CD4-positive, alpha-beta T cell (primary cell): ENCODE measurements around the gene SLC1A4. TPM values are rescaled to one million over a fixed set of nuclear protein-coding genes. Genes with fewer than 3 reads are reported as not detected.

Source experiments
- ATAC-seq: fragments of 200-7000 bp; cut with Tn5 transposase; one replicate; pipeline ENCODE4 v1.10.0; 2022; ENCODE audit warnings: mild to moderate bottlenecking; ENCODE audit not compliant: poor library complexity
- CTCF ChIA-PET: fragments of 350-600 bp; sonication (Branson Sonifier 250); formaldehyde crosslinking; loops from one replicate; lab custom pipeline; 2021; ENCODE audit warnings: antibody characterized with exemption, inconsistent platforms; lab: Charles Lee
- POLR2A ChIA-PET: fragments of 350-600 bp; sonication (Branson Sonifier 250); formaldehyde crosslinking; loops from one replicate; lab custom pipeline; 2021; ENCODE audit warnings: antibody characterized with exemption, inconsistent platforms; lab: Charles Lee
- DNase-seq, 14 experiments: peaks; one replicate each; pipeline ENCODE4 v3.0.0-alpha.2; 2013 to 2020; ENCODE audit warnings: mixed read lengths in 2 of 14
- H3K27ac ChIP-seq, 2 donors: one replicate each; pipeline versions ENCODE4 v1.5.1 to v1.7.0; 2013; ENCODE audit warnings: low read length in 2 of 2, low read depth in 1 of 2, mild to moderate bottlenecking in 1 of 2
- H3K27me3 ChIP-seq, 2 experiments: 1 replicate in 1 of 2; 2 replicates in 1 of 2; pipeline versions ENCODE4 v1.6.1 to v1.7.0; 2013; ENCODE audit warnings: low read length in 2 of 2, control low read depth in 1 of 2, mild to moderate bottlenecking in 1 of 2, moderate library complexity in 1 of 2; ENCODE audit not compliant: insufficient read depth in 2 of 2, control insufficient read depth in 1 of 2
- H3K36me3 ChIP-seq: one replicate; pipeline ENCODE4 v1.6.1; 2013; ENCODE audit warnings: low read length, control low read depth; ENCODE audit not compliant: insufficient read depth
- H3K4me1 ChIP-seq: one replicate; pipeline ENCODE4 v1.6.1; 2013; ENCODE audit warnings: low read length, control low read depth; ENCODE audit not compliant: insufficient read depth
- H3K4me3 ChIP-seq: one replicate; pipeline ENCODE4 v1.5.1; 2013; ENCODE audit warnings: mild to moderate bottlenecking, low read length, moderate library complexity
- H3K9me3 ChIP-seq, 2 experiments: 1 replicate in 1 of 2; 2 replicates in 1 of 2; pipeline versions ENCODE4 v1.6.1 to v1.7.0; 2013; ENCODE audit warnings: low read length in 2 of 2, mild to moderate bottlenecking in 2 of 2, control low read depth in 1 of 2, moderate library complexity in 1 of 2; ENCODE audit not compliant: control insufficient read depth in 1 of 2, insufficient read depth in 1 of 2
- H3K27ac Mint-ChIP-seq: one replicate; pipeline ENCODE4 v1.8.0; 2020; ENCODE audit warnings: mixed read lengths
- H3K27me3 Mint-ChIP-seq: one replicate; pipeline ENCODE4 v1.8.0; 2021; ENCODE audit warnings: mixed read lengths
- H3K36me3 Mint-ChIP-seq: one replicate; pipeline ENCODE4 v1.8.0; 2021; ENCODE audit warnings: low read depth, mixed read lengths
- H3K4me1 Mint-ChIP-seq: one replicate; pipeline ENCODE4 v1.8.0; 2021; ENCODE audit warnings: low read depth, mixed read lengths
- H3K4me3 Mint-ChIP-seq: one replicate; pipeline ENCODE4 v1.8.0; 2020; ENCODE audit warnings: mild to moderate bottlenecking, mixed read lengths
- H3K9me3 Mint-ChIP-seq: one replicate; pipeline ENCODE4 v1.8.0; 2020; ENCODE audit warnings: mixed read lengths
- intact Hi-C, 2 experiments: fragments of 100-400 bp; cut with DNase I in 1 of 2; cut with micrococcal nuclease in 1 of 2; formaldehyde crosslinking; loops; one replicate each; pipeline versions ENCODE4 v1.15.1 to v1.9.0; 2023 to 2025; cut with DNase I, micrococcal nuclease
- total RNA-seq, 174 experiments: library from RNA in 2 of 174; stranded (reverse) in 2 of 174; gene quantifications; one replicate each; pipeline ENCODE4 v1.2.3 and lab custom pipeline; 2021 to 2026
- TF ChIP-seq, protein P1 (sequence below): fragments of 200-600 bp; IDR thresholded peaks from one replicate; pipeline ENCODE4 v1.8.0; 2022; ENCODE audit warnings: antibody characterized with exemption, mild to moderate bottlenecking

The SLC1A4 gene
- total RNA-seq, 2 experiments from 2014 or later, result 2.4 to 2.8 TPM

- H3K4me1 Mint-ChIP-seq, result peaks cover 31% of the 10 kb centered on the region
- H3K27me3 ChIP-seq, result no peaks in the 10 kb centered on the region
- CTCF ChIA-PET, result interaction anchor here (4.1 kb wide), 1 partner anchor 117 kb away, joined by 22 read pairs; no protein-coding TSS in a partner anchor
Measured at GRCh38 chr2:65035351-65035943, 46.2 kb downstream of the SLC1A4 start.

GRCh38 chr2:65037178-65037577 lies 48.0 kb downstream of the SLC1A4 start:
- ATAC-seq (no peak), DNase-seq (no peak)
- no peak overlapping the region for H3K4me3 ChIP-seq
- intact Hi-C loops, result loop anchor here in 1 of 2 experiments (10.0 kb wide), 1 partner anchor 702 kb away; no protein-coding TSS in a partner anchor
- TF ChIP-seq, protein P1, sequence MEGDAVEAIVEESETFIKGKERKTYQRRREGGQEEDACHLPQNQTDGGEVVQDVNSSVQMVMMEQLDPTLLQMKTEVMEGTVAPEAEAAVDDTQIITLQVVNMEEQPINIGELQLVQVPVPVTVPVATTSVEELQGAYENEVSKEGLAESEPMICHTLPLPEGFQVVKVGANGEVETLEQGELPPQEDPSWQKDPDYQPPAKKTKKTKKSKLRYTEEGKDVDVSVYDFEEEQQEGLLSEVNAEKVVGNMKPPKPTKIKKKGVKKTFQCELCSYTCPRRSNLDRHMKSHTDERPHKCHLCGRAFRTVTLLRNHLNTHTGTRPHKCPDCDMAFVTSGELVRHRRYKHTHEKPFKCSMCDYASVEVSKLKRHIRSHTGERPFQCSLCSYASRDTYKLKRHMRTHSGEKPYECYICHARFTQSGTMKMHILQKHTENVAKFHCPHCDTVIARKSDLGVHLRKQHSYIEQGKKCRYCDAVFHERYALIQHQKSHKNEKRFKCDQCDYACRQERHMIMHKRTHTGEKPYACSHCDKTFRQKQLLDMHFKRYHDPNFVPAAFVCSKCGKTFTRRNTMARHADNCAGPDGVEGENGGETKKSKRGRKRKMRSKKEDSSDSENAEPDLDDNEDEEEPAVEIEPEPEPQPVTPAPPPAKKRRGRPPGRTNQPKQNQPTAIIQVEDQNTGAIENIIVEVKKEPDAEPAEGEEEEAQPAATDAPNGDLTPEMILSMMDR, result no peak
- Mint-ChIP-seq H3K4me3 (no peak overlapping the region), H3K27ac (no peak overlapping the region), H3K27me3 (no peaks in the 10 kb centered on the region), H3K4me1 (peaks cover 19% of the 10 kb centered on the region), H3K36me3 (peaks cover 11% of the 10 kb centered on the region), H3K9me3 (no peaks in the 10 kb centered on the region)
- H3K36me3 ChIP-seq, result no peaks in the 10 kb centered on the region
- H3K27ac ChIP-seq, result no peak overlapping the region
- no peaks in the 10 kb centered on the region for H3K9me3 ChIP-seq
- ChIA-PET POLR2A (no interaction called here), CTCF (no interaction called here)
- H3K4me1 ChIP-seq, result peaks cover 17% of the 10 kb centered on the region
- H3K27me3 ChIP-seq, result no peaks in the 10 kb centered on the region

More at GRCh38 chr2:65035351-65035943, 46.2 kb downstream of the SLC1A4 start:
- intact Hi-C loops, result loop anchor here in 1 of 2 experiments (10.0 kb wide), 1 partner anchor 701 kb away; no protein-coding TSS in a partner anchor
- Histone ChIP-seq H3K9me3 (no peaks in the 10 kb centered on the region), H3K4me3 (no peak overlapping the region), H3K27ac (no peak overlapping the region), H3K4me1 (peaks cover 29% of the 10 kb centered on the region), H3K36me3 (no peaks in the 10 kb centered on the region)
- no peak overlapping the region for H3K4me3 Mint-ChIP-seq
- ATAC-seq (no peak), DNase-seq (no peak)
- peaks cover 6% of the 10 kb centered on the region for H3K36me3 Mint-ChIP-seq
- H3K27me3 Mint-ChIP-seq, result no peaks in the 10 kb centered on the region
- TF ChIP-seq, protein P1, result no peak
- POLR2A ChIA-PET, result no interaction called here
- H3K9me3 Mint-ChIP-seq, result no peaks in the 10 kb centered on the region
- no peak overlapping the region for H3K27ac Mint-ChIP-seq

- ChIA-PET POLR2A (no interaction called here), CTCF (interaction anchor here (5.1 kb wide), 1 partner anchor 122 kb away, joined by 28 read pairs; no protein-coding TSS in a partner anchor)
- H3K27ac Mint-ChIP-seq, result no peak overlapping the region
- ATAC-seq (no peak), DNase-seq (no peak)
- H3K36me3 ChIP-seq, result no peaks in the 10 kb centered on the region
- peak overlapping the region; percentile 44 for H3K4me3 Mint-ChIP-seq
- no peak overlapping the region for H3K4me3 ChIP-seq
- TF ChIP-seq, protein P1, result no peak
- peaks cover 5 to 6% of the 10 kb centered on the region in 2 experiments for H3K9me3 ChIP-seq
- H3K36me3 Mint-ChIP-seq, result peaks cover 26% of the 10 kb centered on the region
- no peaks in the 10 kb centered on the region for H3K27me3 Mint-ChIP-seq
- peaks cover 3% of the 10 kb centered on the region for H3K9me3 Mint-ChIP-seq
- intact Hi-C loops, result loop anchor here (1.0 to 10.0 kb wide), 4 partner anchors 47 to 705 kb away; no protein-coding TSS in a partner anchor
- no peaks in the 10 kb centered on the region for H3K27me3 ChIP-seq
- H3K4me1 ChIP-seq, result peaks cover 5% of the 10 kb centered on the region
- H3K4me1 Mint-ChIP-seq, result peaks cover 13% of the 10 kb centered on the region
- no peak overlapping the region for H3K27ac ChIP-seq
Measured at GRCh38 chr2:65039640-65040039, 50.4 kb downstream of the SLC1A4 start.
